ENCODE results near the gene ATG16L1.

The ATG16L1 gene

GRCh38 chr2:233266481-233266880 lies 15.0 kb downstream of the ATG16L1 start:
- no peak overlapping the region for H3K4me2 ChIP-seq (ENCODE audit: low read length)
- no peaks in the 10 kb centered on the region for H3K9me3 ChIP-seq (ENCODE audit: low read length)
- no peaks in the 10 kb centered on the region for H3K27me3 ChIP-seq (ENCODE audit: insufficient read depth, low read length)
- TF ChIP-seq EZH2 (IDR thresholded peaks at IDR 0.05; ENCODE audit: borderline replicate concordance, low read length) (no peak), CTCF (IDR thresholded peaks at IDR 0.05; ENCODE audit: low read length) (no peak)
- H3K36me3 ChIP-seq (ENCODE audit: insufficient read depth, low read length), result peaks cover 100% of the 10 kb centered on the region
- H2AFZ ChIP-seq (ENCODE audit: low read length), result no peak overlapping the region
- no peaks in the 10 kb centered on the region for H3K79me2 ChIP-seq (ENCODE audit: insufficient read depth, low read length)
- no peaks in the 10 kb centered on the region for H3F3A ChIP-seq (ENCODE audit: insufficient read depth, low read length)
- no peaks in the 10 kb centered on the region for H3K9me2 ChIP-seq (ENCODE audit: low read depth, low read length)
- no peaks in the 10 kb centered on the region for H4K20me1 ChIP-seq (ENCODE audit: insufficient read depth, low read length)
- no peak overlapping the region for H3K4me3 ChIP-seq (ENCODE audit: low read depth, low read length, poor library complexity, severe bottlenecking)
- H3K9ac ChIP-seq (ENCODE audit: low read length), result no peak overlapping the region
- H3K4me1 ChIP-seq (ENCODE audit: insufficient read depth, low read length, severe bottlenecking), result peaks cover 25% of the 10 kb centered on the region
- H3K27ac ChIP-seq (ENCODE audit: low read depth, low read length, poor library complexity, severe bottlenecking), result no peak overlapping the region

GRCh38 chr2:233267516-233268245 lies 16.2 kb downstream of the ATG16L1 start:
- Histone ChIP-seq H4K20me1 (ENCODE audit: insufficient read depth, low read length) (no peaks in the 10 kb centered on the region), H3K27me3 (ENCODE audit: insufficient read depth, low read length) (no peaks in the 10 kb centered on the region), H3K27ac (ENCODE audit: low read depth, low read length, poor library complexity, severe bottlenecking) (peak overlapping the region; percentile 26), H3K79me2 (ENCODE audit: insufficient read depth, low read length) (no peaks in the 10 kb centered on the region), H3K9me3 (ENCODE audit: low read length) (no peaks in the 10 kb centered on the region), H3K9me2 (ENCODE audit: low read depth, low read length) (no peaks in the 10 kb centered on the region), H3K4me1 (ENCODE audit: insufficient read depth, low read length, severe bottlenecking) (peaks cover 25% of the 10 kb centered on the region), H3K36me3 (ENCODE audit: insufficient read depth, low read length) (peaks cover 100% of the 10 kb centered on the region), H3K4me2 (ENCODE audit: low read length) (0 out of 2 replicates have a peak overlapping the region, but pooled peaks have one; percentile 16), H3F3A (ENCODE audit: insufficient read depth, low read length) (no peaks in the 10 kb centered on the region), H3K9ac (ENCODE audit: low read length) (no peak overlapping the region), H3K4me3 (ENCODE audit: low read depth, low read length, poor library complexity, severe bottlenecking) (no peak overlapping the region), H2AFZ (ENCODE audit: low read length) (no peak overlapping the region)
- TF ChIP-seq EZH2 (IDR thresholded peaks at IDR 0.05; ENCODE audit: borderline replicate concordance, low read length) (no peak), CTCF (IDR thresholded peaks at IDR 0.05; ENCODE audit: low read length) (no peak)

GRCh38 chr2:233270366-233270765 lies 18.9 kb downstream of the ATG16L1 start:
- Histone ChIP-seq H2AFZ (ENCODE audit: low read length) (no peak overlapping the region), H3F3A (ENCODE audit: insufficient read depth, low read length) (no peaks in the 10 kb centered on the region), H3K36me3 (ENCODE audit: insufficient read depth, low read length) (peaks cover 100% of the 10 kb centered on the region), H3K27me3 (ENCODE audit: insufficient read depth, low read length) (no peaks in the 10 kb centered on the region), H4K20me1 (ENCODE audit: insufficient read depth, low read length) (no peaks in the 10 kb centered on the region), H3K4me2 (ENCODE audit: low read length) (no peak overlapping the region), H3K4me3 (ENCODE audit: low read depth, low read length, poor library complexity, severe bottlenecking) (no peak overlapping the region), H3K9ac (ENCODE audit: low read length) (no peak overlapping the region), H3K9me2 (ENCODE audit: low read depth, low read length) (no peaks in the 10 kb centered on the region), H3K4me1 (ENCODE audit: insufficient read depth, low read length, severe bottlenecking) (peaks cover 25% of the 10 kb centered on the region), H3K79me2 (ENCODE audit: insufficient read depth, low read length) (no peaks in the 10 kb centered on the region), H3K9me3 (ENCODE audit: low read length) (no peaks in the 10 kb centered on the region), H3K27ac (ENCODE audit: low read depth, low read length, poor library complexity, severe bottlenecking) (peak overlapping the region; percentile 10)
- no peak for TF ChIP-seq EZH2 (IDR thresholded peaks at IDR 0.05; ENCODE audit: borderline replicate concordance, low read length)
- no peak for TF ChIP-seq CTCF (IDR thresholded peaks at IDR 0.05; ENCODE audit: low read length)

All from OCI-LY1 (cell line).